ENCODE results near the gene P2RY6. TPM values are rescaled to one million over a fixed set of nuclear protein-coding genes. Genes with fewer than 3 reads are reported as not detected.
A peak's percentile ranks its signal among the peaks of the same experiment; 100 is the strongest.

Gene P2RY6
- total and polyA plus RNA-seq, 2 of the 4 experiments (the other 2 are of a cell fraction): 0.44 TPM; not detected in 1

- no peak overlapping the region for H3K4me2 ChIP-seq (ENCODE audit: low read depth, low read length)
- H3K9me1 ChIP-seq (ENCODE audit: insufficient read depth, low read length): peaks cover 5% of the 10 kb centered on the region
- no peaks in the 10 kb centered on the region for H3K36me3 ChIP-seq (ENCODE audit: control insufficient read depth, insufficient read depth, low read length)
- no peak overlapping the region for H3K56ac ChIP-seq (ENCODE audit: extremely low read depth, insufficient read depth, low read length)
- no peak overlapping the region for H2BK5ac ChIP-seq (ENCODE audit: low read depth, low read length, poor library complexity, severe bottlenecking)
- ChIA-PET POLR2A (ENCODE audit: unreplicated experiment) (no interaction called here), CTCF (interaction anchor here (0.7 to 1.0 kb wide), 2 partner anchors 37 to 68 kb away, joined by 3 to 4 read pairs; no protein-coding TSS in a partner anchor)
- DNase-seq (no peak), ATAC-seq (ENCODE audit: low read depth) (no peak)
- H2AK5ac ChIP-seq (ENCODE audit: low read depth, low read length): no peak overlapping the region
- no peak overlapping the region for H3K4ac ChIP-seq (ENCODE audit: low read depth, low read length)
- no TSS peak for BruUV-seq (replicated peaks)
- no peaks in the 10 kb centered on the region for H3K9me3 ChIP-seq (ENCODE audit: control insufficient read depth, insufficient read depth, low read length)
- no peaks in the 10 kb centered on the region for H4K20me1 ChIP-seq (ENCODE audit: insufficient read depth, low read length)
- H3K79me1 ChIP-seq (ENCODE audit: low read depth in 1 of 2, low read length in 2 of 2): no peaks in the 10 kb centered on the region
- no peak overlapping the region for H2BK20ac ChIP-seq (ENCODE audit: low read depth, low read length)
- H3K9ac ChIP-seq (ENCODE audit: low read depth, low read length): no peak overlapping the region
- dilution Hi-C loops (cut with HindIII; ENCODE audit: low sequenced_read_pairs, unreplicated experiment): no loop called here
- no peak overlapping the region for H2AFZ ChIP-seq (replicated peaks; ENCODE audit: low read length, poor library complexity)
- no peak overlapping the region for H3K4me3 ChIP-seq (ENCODE audit: insufficient read depth, low read depth, low read length)
- H2AK9ac ChIP-seq (replicated peaks; ENCODE audit: low read depth, low read length, poor library complexity): no peak overlapping the region
- H4K91ac ChIP-seq (ENCODE audit: insufficient read depth, low read depth, low read length): no peak overlapping the region
- H3K18ac ChIP-seq (ENCODE audit: low read depth, low read length): no peak overlapping the region
- in situ Hi-C loops (cut with MboI; ENCODE audit: low sequenced_read_pairs): no loop called here
- no peaks in the 10 kb centered on the region for H3K27me3 ChIP-seq (ENCODE audit: control insufficient read depth, insufficient read depth, low read length)
- no peak overlapping the region for H4K5ac ChIP-seq (ENCODE audit: low read depth, low read length)
- no peak overlapping the region for H3K23ac ChIP-seq (ENCODE audit: low read depth, low read length)
- H4K8ac ChIP-seq (ENCODE audit: low read depth in 2 of 2, low read length in 2 of 2): 0 out of 4 replicates have a peak overlapping the region, but pooled peaks of 1 of the 2 experiments have one; percentile 13
- intact Hi-C loops (cut with micrococcal nuclease): no loop called here
- no peak overlapping the region for H3K27ac ChIP-seq (ENCODE audit: insufficient read depth, low read length)
- H2BK15ac ChIP-seq (ENCODE audit: low read depth, low read length): no peak overlapping the region
- no peak overlapping the region for H2BK120ac ChIP-seq (ENCODE audit: low read depth, low read length)
- no CpG with 5 or more reads among the region's 4 CpGs for WGBS, 2 experiments (ENCODE audit: extremely low coverage in 2 of 2, insufficient read length in 1 of 2)
- peaks cover 3% of the 10 kb centered on the region for H3K4me1 ChIP-seq (ENCODE audit: control insufficient read depth, insufficient read depth, low read length)
- TF ChIP-seq CHD1 (IDR thresholded peaks at IDR 0.05; ENCODE audit: low read depth, low read length): no peak
- no peak for TF ChIP-seq CTCF (conservative IDR thresholded peaks at IDR 0.05; ENCODE audit: low read depth, low read length)
- no peak for TF ChIP-seq RAD21 (IDR thresholded peaks at IDR 0.05; ENCODE audit: low read length)
- no peak for TF ChIP-seq USF2 (IDR thresholded peaks at IDR 0.05; ENCODE audit: low read depth, low read length)
- no peak overlapping the region for H3K14ac ChIP-seq (replicated peaks; ENCODE audit: low read depth, low read length)
Observed at GRCh38 chr11:73252577-73253191, 19.5 kb upstream of the P2RY6 start.

Data from IMR-90 (cell line).